Neutrophil (primary cell): ENCODE measurements around the gene ATAD3C.
"Not testable (repeated sequence)": the region's sequence is repeated elsewhere in the genome, so short reads cannot be mapped to it uniquely, and the experiment has no call there.

Experiments
- H3K27ac ChIP-seq: fragments of 200-600 bp; sonication (generic); 2 replicates; pipeline ENCODE4 v1.5.1; 2016; ENCODE audit warnings: mild to moderate bottlenecking, moderate library complexity
- H3K27me3 ChIP-seq: fragments of 200-600 bp; sonication (generic); 2 replicates; pipeline ENCODE4 v1.6.0; 2016; ENCODE audit warnings: mild to moderate bottlenecking
- H3K36me3 ChIP-seq: fragments of 200-600 bp; sonication (generic); 2 replicates; pipeline ENCODE4 v1.5.1; 2017
- H3K4me1 ChIP-seq, 2 experiments: fragments of 200-600 bp in 1 of 2; sonication (generic) in 1 of 2; 1 replicate in 1 of 2; 2 replicates in 1 of 2; pipeline versions ENCODE4 v1.5.1 to v1.6.1; 2013 to 2016; ENCODE audit warnings: low read depth in 1 of 2, low read length in 1 of 2, mild to moderate bottlenecking in 1 of 2, moderate library complexity in 1 of 2; ENCODE audit not compliant: control insufficient read depth in 1 of 2, insufficient read depth in 1 of 2
- H3K4me3 ChIP-seq, 2 experiments: fragments of 200-600 bp in 1 of 2; sonication (generic) in 1 of 2; 1 replicate in 1 of 2; 2 replicates in 1 of 2; pipeline ENCODE4 v1.5.1; 2013 to 2016; ENCODE audit warnings: low read depth in 1 of 2, low read length in 1 of 2, mild to moderate bottlenecking in 1 of 2, moderate library complexity in 1 of 2
- H3K9me3 ChIP-seq: fragments of 200-600 bp; sonication (generic); 2 replicates; pipeline ENCODE4 v1.5.1; 2016
- CTCF ChIP-seq: fragments of 200-600 bp; sonication (generic); IDR thresholded peaks from 2 replicates; pipeline ENCODE4 v1.5.1; 2016; ENCODE audit warnings: antibody characterized with exemption

Gene ATAD3C

GRCh38 chr1:1425753-1426495 lies 23.6 kb upstream of the ATAD3C start:
- Histone ChIP-seq H3K27me3 (peaks cover 96% of the 10 kb centered on the region), H3K4me1 (no peaks in the 10 kb centered on the region), H3K4me3 (no peak overlapping the region), H3K27ac (no peak overlapping the region), H3K9me3 (no peaks in the 10 kb centered on the region), H3K36me3 (no peaks in the 10 kb centered on the region)
- no peak for TF ChIP-seq CTCF

- no peaks in the 10 kb centered on the region for H3K9me3 ChIP-seq
- no peak overlapping the region for H3K27ac ChIP-seq
- H3K27me3 ChIP-seq = peaks cover 96% of the 10 kb centered on the region
- H3K36me3 ChIP-seq = no peaks in the 10 kb centered on the region
- no peak overlapping the region for H3K4me3 ChIP-seq
- no peak for TF ChIP-seq CTCF
- no peaks in the 10 kb centered on the region for H3K4me1 ChIP-seq
Observed at GRCh38 chr1:1426496-1427105, 22.9 kb upstream of the ATAD3C start.

DNA sequence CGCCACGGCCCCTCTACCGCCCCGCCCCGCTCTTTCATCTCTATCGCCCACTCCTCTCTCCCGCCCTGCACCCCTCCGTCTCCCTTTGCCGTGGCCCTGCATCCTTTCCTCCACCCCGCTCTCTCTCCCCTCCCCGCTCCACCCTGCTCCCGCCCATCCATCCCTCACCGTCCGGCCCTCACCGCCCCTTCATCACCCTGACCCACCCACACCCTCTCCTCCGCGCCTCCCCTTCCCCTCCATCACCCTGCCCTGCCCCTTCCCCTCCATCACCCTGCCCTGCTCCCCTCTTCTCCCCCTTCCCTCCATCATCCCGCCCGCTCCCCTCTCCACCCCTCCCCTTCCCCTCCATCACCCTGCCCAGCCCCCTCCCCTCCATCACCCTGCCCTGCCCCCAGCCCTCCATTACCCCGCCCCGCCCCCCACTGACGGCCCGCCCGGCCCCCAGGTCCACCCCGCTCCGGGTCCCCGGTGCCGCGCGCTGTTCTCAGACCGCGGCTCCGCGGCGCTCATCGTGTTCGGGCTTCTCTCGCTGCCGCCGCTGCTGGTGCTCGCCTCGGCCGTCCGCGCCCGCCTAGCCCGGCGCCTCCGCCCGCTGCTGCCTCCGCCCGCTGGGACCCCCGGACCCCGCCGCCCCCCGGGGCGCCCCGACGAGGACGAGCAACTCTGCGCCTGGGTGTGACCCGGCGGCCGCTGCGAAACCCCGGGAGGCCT lies 22.2 kb upstream of the ATAD3C start:
- Histone ChIP-seq H3K4me3 (no peak overlapping the region), H3K27me3 (peaks cover 96% of the 10 kb centered on the region), H3K36me3 (no peaks in the 10 kb centered on the region), H3K4me1 (no peaks in the 10 kb centered on the region), H3K9me3 (no peaks in the 10 kb centered on the region), H3K27ac (no peak overlapping the region)
- TF ChIP-seq CTCF = no peak

- TF ChIP-seq CTCF = no peak
- Histone ChIP-seq H3K36me3 (no peaks in the 10 kb centered on the region), H3K9me3 (no peaks in the 10 kb centered on the region), H3K4me3 (no peak overlapping the region), H3K27me3 (peaks cover 96% of the 10 kb centered on the region), H3K4me1 (no peaks in the 10 kb centered on the region), H3K27ac (no peak overlapping the region)
Observed at GRCh38 chr1:1427820-1428148, 21.7 kb upstream of the ATAD3C start.

DNA sequence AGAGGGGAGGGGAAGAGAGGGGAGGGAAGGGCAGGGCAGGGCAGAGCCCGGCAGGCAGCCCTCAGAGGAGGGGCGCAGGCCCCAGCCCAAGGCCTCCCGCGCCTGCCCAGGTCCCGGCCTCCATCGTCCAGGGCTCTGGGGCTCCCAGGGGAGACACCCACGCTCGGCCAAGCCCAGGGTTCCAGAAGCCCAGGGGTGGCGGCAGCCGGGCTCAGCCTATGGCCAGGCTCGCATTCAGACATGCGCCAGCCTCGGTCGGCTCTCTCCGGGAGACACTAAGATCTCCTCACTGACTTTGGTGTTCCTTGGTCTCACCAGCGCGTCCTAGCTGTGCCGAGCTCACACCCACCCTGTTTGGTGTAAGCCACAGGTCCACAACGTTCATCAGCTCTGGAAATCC lies 21.3 kb upstream of the ATAD3C start:
- no peak for TF ChIP-seq CTCF

DNA sequence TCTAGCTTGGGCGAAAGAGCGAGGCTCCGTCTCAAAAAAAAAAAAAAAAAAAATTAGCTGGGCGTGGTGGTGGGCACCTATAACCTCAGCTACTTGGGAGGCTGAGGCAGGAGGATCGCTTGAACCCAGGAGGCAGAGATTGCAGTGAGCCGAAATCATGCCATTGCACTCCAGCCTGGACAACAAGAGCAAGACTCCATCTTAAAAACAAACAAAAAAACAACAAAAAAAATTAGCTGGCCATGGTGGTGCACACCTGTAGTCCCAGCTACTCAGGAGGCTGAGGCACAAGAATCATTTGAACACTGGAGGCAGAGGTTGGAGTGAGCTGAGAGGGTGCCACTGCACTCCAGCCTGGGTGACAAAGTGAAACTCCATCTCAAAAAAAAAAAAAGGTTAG lies 20.5 kb upstream of the ATAD3C start:
- H3K9me3 ChIP-seq, H3K36me3 ChIP-seq, H3K27ac ChIP-seq, H3K4me1 ChIP-seq, H3K4me3 ChIP-seq: not testable (repeated sequence)
- H3K27me3 ChIP-seq = peaks cover 99% of the 10 kb centered on the region

More for the DNA sequence above, 21.3 kb upstream of the ATAD3C start:
- no peak overlapping the region for H3K27ac ChIP-seq
- peaks cover 96% of the 10 kb centered on the region for H3K27me3 ChIP-seq
- H3K4me3 ChIP-seq = no peak overlapping the region
- no peaks in the 10 kb centered on the region for H3K36me3 ChIP-seq
- H3K9me3 ChIP-seq = no peaks in the 10 kb centered on the region
- no peaks in the 10 kb centered on the region for H3K4me1 ChIP-seq
